ENCODE data around the gene UBE3B. TPM values are rescaled to one million over a fixed set of nuclear protein-coding genes. Genes with fewer than 3 reads are reported as not detected.

UBE3B gene
- total RNA-seq, 1 donor from 2014 or later, result 25.5 TPM

GRCh38 chr12:109494348-109494881, 17.0 kb downstream of the UBE3B start:
- no peak for DNase-seq (ENCODE audit: low spot score)

- no peak for DNase-seq (ENCODE audit: low spot score)
Observed at GRCh38 chr12:109495012-109495411, 17.6 kb downstream of the UBE3B start.

- no peak for DNase-seq (ENCODE audit: low spot score)
Observed at GRCh38 chr12:109496306-109496705, 18.9 kb downstream of the UBE3B start.

- peak; percentile 46 for DNase-seq (ENCODE audit: low spot score)
Observed at GRCh38 chr12:109497675-109498074, 20.2 kb downstream of the UBE3B start.

GRCh38 chr12:109500406-109501185, 23.2 kb downstream of the UBE3B start:
- DNase-seq (ENCODE audit: low spot score), result no peak

- DNase-seq (ENCODE audit: low spot score), result no peak
Observed at GRCh38 chr12:109501299-109501698, 23.9 kb downstream of the UBE3B start.

- DNase-seq (ENCODE audit: low spot score), result no peak
Observed at GRCh38 chr12:109502332-109502731, 24.9 kb downstream of the UBE3B start.

GRCh38 chr12:109503611-109504010, 26.2 kb downstream of the UBE3B start:
- no peak for DNase-seq (ENCODE audit: low spot score)

- DNase-seq (ENCODE audit: low spot score), result no peak
Observed at GRCh38 chr12:109504068-109504467, 26.6 kb downstream of the UBE3B start.

- DNase-seq (ENCODE audit: low spot score), result no peak
Observed at GRCh38 chr12:109510196-109510595, 32.8 kb downstream of the UBE3B start.

- DNase-seq (ENCODE audit: low spot score), result no peak
Observed at GRCh38 chr12:109512608-109513007, 35.2 kb downstream of the UBE3B start.

GRCh38 chr12:109513051-109513450, 35.6 kb downstream of the UBE3B start:
- no peak for DNase-seq (ENCODE audit: low spot score)

GRCh38 chr12:109513977-109514376, 36.5 kb downstream of the UBE3B start:
- no peak for DNase-seq (ENCODE audit: low spot score)

- no peak for DNase-seq (ENCODE audit: low spot score)
Observed at GRCh38 chr12:109517619-109518018, 40.2 kb downstream of the UBE3B start.

- peak; percentile 67 for DNase-seq (ENCODE audit: low spot score)
Observed at GRCh38 chr12:109518820-109519665, 41.6 kb downstream of the UBE3B start.

GRCh38 chr12:109519787-109520186, 42.4 kb downstream of the UBE3B start:
- DNase-seq (ENCODE audit: low spot score), result no peak

GRCh38 chr12:109521831-109522230, 44.4 kb downstream of the UBE3B start:
- DNase-seq (ENCODE audit: low spot score), result no peak

- DNase-seq (ENCODE audit: low spot score), result no peak
Observed at GRCh38 chr12:109523071-109523470, 45.6 kb downstream of the UBE3B start.

- DNase-seq (ENCODE audit: low spot score), result no peak
Observed at GRCh38 chr12:109523504-109523903, 46.1 kb downstream of the UBE3B start.

- no peak for DNase-seq (ENCODE audit: low spot score)
Observed at GRCh38 chr12:109524466-109525278, 47.2 kb downstream of the UBE3B start.

- no peak for DNase-seq (ENCODE audit: low spot score)
Observed at GRCh38 chr12:109525279-109525585, 47.8 kb downstream of the UBE3B start.
